ENCODE results near the gene LMO2. TPM values are rescaled to one million over a fixed set of nuclear protein-coding genes. Genes with fewer than 3 reads are reported as not detected.
"Not testable (repeated sequence)": the region's sequence is repeated elsewhere in the genome, so short reads cannot be mapped to it uniquely, and the experiment has no call there.

LMO2 gene
- total RNA-seq, 3 donors from 2014 or later (not counting 1 experiment from before 2014, with no cell fraction given), result 2.8 to 9.6 (median 5.6) TPM

GRCh38 chr11:33828604-33829429 lies 63.1 kb downstream of the LMO2 start:
- TF ChIP-seq, protein P1, sequence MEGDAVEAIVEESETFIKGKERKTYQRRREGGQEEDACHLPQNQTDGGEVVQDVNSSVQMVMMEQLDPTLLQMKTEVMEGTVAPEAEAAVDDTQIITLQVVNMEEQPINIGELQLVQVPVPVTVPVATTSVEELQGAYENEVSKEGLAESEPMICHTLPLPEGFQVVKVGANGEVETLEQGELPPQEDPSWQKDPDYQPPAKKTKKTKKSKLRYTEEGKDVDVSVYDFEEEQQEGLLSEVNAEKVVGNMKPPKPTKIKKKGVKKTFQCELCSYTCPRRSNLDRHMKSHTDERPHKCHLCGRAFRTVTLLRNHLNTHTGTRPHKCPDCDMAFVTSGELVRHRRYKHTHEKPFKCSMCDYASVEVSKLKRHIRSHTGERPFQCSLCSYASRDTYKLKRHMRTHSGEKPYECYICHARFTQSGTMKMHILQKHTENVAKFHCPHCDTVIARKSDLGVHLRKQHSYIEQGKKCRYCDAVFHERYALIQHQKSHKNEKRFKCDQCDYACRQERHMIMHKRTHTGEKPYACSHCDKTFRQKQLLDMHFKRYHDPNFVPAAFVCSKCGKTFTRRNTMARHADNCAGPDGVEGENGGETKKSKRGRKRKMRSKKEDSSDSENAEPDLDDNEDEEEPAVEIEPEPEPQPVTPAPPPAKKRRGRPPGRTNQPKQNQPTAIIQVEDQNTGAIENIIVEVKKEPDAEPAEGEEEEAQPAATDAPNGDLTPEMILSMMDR (IDR thresholded peaks at IDR 0.05), result no peak
- H3K4me3 ChIP-seq (ENCODE audit: low read length), result no peak overlapping the region
- ATAC-seq (no peak), DNase-seq (no peak)
- peaks cover 40 to 47% of the 10 kb centered on the region in 2 donors for H3K27me3 Mint-ChIP-seq (ENCODE audit: low read depth in 2 of 2)
- H3K27me3 ChIP-seq (ENCODE audit: control insufficient read depth, insufficient read depth, low read length), result peaks cover 25% of the 10 kb centered on the region
- H3K36me3 ChIP-seq (ENCODE audit: control insufficient read depth, insufficient read depth, low read length), result no peaks in the 10 kb centered on the region
- 10% methylated on average over 55 of the region's 56 CpGs for WGBS (ENCODE audit: insufficient coverage)
- intact Hi-C loops (cut with micrococcal nuclease), result loop anchor here (1.0 to 5.0 kb wide), 2 partner anchors 467 to 662 kb away; no protein-coding TSS in a partner anchor
- H3K36me3 Mint-ChIP-seq, result no peaks in the 10 kb centered on the region
- H3K4me3 Mint-ChIP-seq, result no peak overlapping the region
- H3K27ac ChIP-seq (ENCODE audit: low read length), result no peak overlapping the region
- no peaks in the 10 kb centered on the region for H3K9me3 ChIP-seq (ENCODE audit: control insufficient read depth, insufficient read depth, low read length)
- no peaks in the 10 kb centered on the region for H3K9me3 Mint-ChIP-seq
- H3K4me1 ChIP-seq (ENCODE audit: control insufficient read depth, insufficient read depth, low read length), result peaks cover 10% of the 10 kb centered on the region
- peaks cover 5 to 6% of the 10 kb centered on the region in 2 donors for H3K4me1 Mint-ChIP-seq
- H3K27ac Mint-ChIP-seq, result no peak overlapping the region

GRCh38 chr11:33827206-33827605 lies 64.7 kb downstream of the LMO2 start:
- H3K4me3 ChIP-seq (ENCODE audit: low read length), result no peak overlapping the region
- intact Hi-C loops (cut with micrococcal nuclease), result loop anchor here (5.0 kb wide), 1 partner anchor 660 kb away; no protein-coding TSS in a partner anchor
- no peaks in the 10 kb centered on the region for H3K9me3 Mint-ChIP-seq
- no peak for ATAC-seq
- TF ChIP-seq, protein P1 (IDR thresholded peaks at IDR 0.05), result no peak
- no peaks in the 10 kb centered on the region for H3K9me3 ChIP-seq (ENCODE audit: control insufficient read depth, insufficient read depth, low read length)
- peaks cover 47% of the 10 kb centered on the region in 2 donors for H3K27me3 Mint-ChIP-seq (ENCODE audit: low read depth in 2 of 2)
- WGBS (ENCODE audit: insufficient coverage), result 89% methylated on average over 4 of the region's 4 CpGs
- H3K27ac ChIP-seq (ENCODE audit: low read length), result no peak overlapping the region
- no peak for DNase-seq
- H3K27ac Mint-ChIP-seq, result no peak overlapping the region
- peaks cover 25% of the 10 kb centered on the region for H3K27me3 ChIP-seq (ENCODE audit: control insufficient read depth, insufficient read depth, low read length)
- H3K36me3 ChIP-seq (ENCODE audit: control insufficient read depth, insufficient read depth, low read length), result no peaks in the 10 kb centered on the region
- peaks cover 5 to 6% of the 10 kb centered on the region in 2 donors for H3K4me1 Mint-ChIP-seq
- no peaks in the 10 kb centered on the region for H3K36me3 Mint-ChIP-seq
- peaks cover 10% of the 10 kb centered on the region for H3K4me1 ChIP-seq (ENCODE audit: control insufficient read depth, insufficient read depth, low read length)
- no peak overlapping the region for H3K4me3 Mint-ChIP-seq

- Mint-ChIP-seq H3K4me1 (peaks cover 5 to 6% of the 10 kb centered on the region in 2 donors), H3K9me3 (no peaks in the 10 kb centered on the region), H3K36me3 (no peaks in the 10 kb centered on the region), H3K27ac (no peak overlapping the region), H3K27me3 (ENCODE audit: low read depth in 2 of 2) (peaks cover 43 to 44% of the 10 kb centered on the region in 2 donors), H3K4me3 (no peak overlapping the region)
- intact Hi-C loops (cut with micrococcal nuclease), result loop anchor here (5.0 kb wide), 1 partner anchor 659 kb away; no protein-coding TSS in a partner anchor
- TF ChIP-seq, protein P1 (IDR thresholded peaks at IDR 0.05), result no peak
- Histone ChIP-seq H3K27me3 (ENCODE audit: control insufficient read depth, insufficient read depth, low read length) (peaks cover 25% of the 10 kb centered on the region), H3K9me3 (ENCODE audit: control insufficient read depth, insufficient read depth, low read length) (no peaks in the 10 kb centered on the region), H3K4me1 (ENCODE audit: control insufficient read depth, insufficient read depth, low read length) (peaks cover 10% of the 10 kb centered on the region), H3K4me3 (ENCODE audit: low read length) (no peak overlapping the region), H3K36me3 (ENCODE audit: control insufficient read depth, insufficient read depth, low read length) (no peaks in the 10 kb centered on the region), H3K27ac (ENCODE audit: low read length) (no peak overlapping the region)
- DNase-seq (no peak), ATAC-seq (no peak)
- WGBS (ENCODE audit: insufficient coverage), result 100% methylated on average over 1 of the region's 3 CpGs
Observed at GRCh38 chr11:33825854-33826560, 65.9 kb downstream of the LMO2 start.

DNA sequence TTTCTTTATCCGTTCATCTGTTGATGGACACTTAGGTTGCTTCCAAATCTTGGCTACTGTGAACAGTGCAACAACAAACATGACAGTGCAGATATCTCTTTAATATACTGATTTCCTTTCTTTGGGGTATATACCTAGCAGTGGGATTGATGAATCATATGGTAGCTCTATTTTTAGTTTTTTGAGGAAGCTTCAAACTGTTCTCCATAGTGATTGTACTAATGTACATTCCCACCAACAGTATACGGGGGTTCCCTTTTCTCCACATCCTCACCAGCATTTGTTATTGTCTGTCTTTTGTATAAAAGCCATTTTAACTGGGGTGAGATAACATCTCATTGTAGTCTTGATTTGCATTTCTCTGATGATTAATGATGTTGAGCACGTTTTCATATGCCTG lies 68.9 kb downstream of the LMO2 start:
- H3K27ac Mint-ChIP-seq; H3K4me1 ChIP-seq (ENCODE audit: control insufficient read depth, insufficient read depth, low read length); H3K4me1 Mint-ChIP-seq; H3K4me3 Mint-ChIP-seq; intact Hi-C loops (cut with micrococcal nuclease); ATAC-seq; H3K9me3 ChIP-seq (ENCODE audit: control insufficient read depth, insufficient read depth, low read length); H3K9me3 Mint-ChIP-seq; DNase-seq; H3K27me3 ChIP-seq (ENCODE audit: control insufficient read depth, insufficient read depth, low read length); H3K36me3 ChIP-seq (ENCODE audit: control insufficient read depth, insufficient read depth, low read length); H3K27ac ChIP-seq (ENCODE audit: low read length); H3K4me3 ChIP-seq (ENCODE audit: low read length); H3K36me3 Mint-ChIP-seq: not testable (repeated sequence)
- peaks cover 30 to 31% of the 10 kb centered on the region in 2 donors for H3K27me3 Mint-ChIP-seq (ENCODE audit: low read depth in 2 of 2)
- WGBS (ENCODE audit: insufficient coverage), result 0% methylated on average over 1 of the region's 3 CpGs

Data from natural killer cell (primary cell).